Neuronal stem cell (in vitro differentiated cells): ENCODE results near the gene CSMD2.

Experiments used
- DNase-seq: peaks from one replicate; pipeline ENCODE4 v3.0.0-alpha.2; 2013; ENCODE audit warnings: low spot score
- H2AFZ ChIP-seq: one replicate; pipeline ENCODE4 v1.6.1; 2013; ENCODE audit warnings: mild to moderate bottlenecking, low read length, inconsistent platforms
- H2AK5ac ChIP-seq: 2 replicates; pipeline ENCODE4 v1.6.1; 2013; ENCODE audit warnings: low read depth, mild to moderate bottlenecking, inconsistent platforms, low read length, moderate library complexity, mixed read lengths
- H2BK120ac ChIP-seq: 2 replicates; pipeline ENCODE4 v1.6.1; 2013; ENCODE audit warnings: low read depth, mild to moderate bottlenecking, inconsistent platforms, low read length, moderate library complexity, mixed read lengths
- H2BK12ac ChIP-seq: one replicate; pipeline ENCODE4 v1.6.1; 2013; ENCODE audit warnings: low read length, inconsistent platforms
- H2BK15ac ChIP-seq: 2 replicates; pipeline ENCODE4 v1.6.1; 2013; ENCODE audit warnings: mild to moderate bottlenecking, low read length, inconsistent platforms, mixed read lengths
- H2BK5ac ChIP-seq: one replicate; pipeline ENCODE4 v1.6.1; 2013; ENCODE audit warnings: inconsistent platforms, mild to moderate bottlenecking, low read length, moderate library complexity
- H3K14ac ChIP-seq: one replicate; pipeline ENCODE4 v1.6.1; 2013; ENCODE audit warnings: low read length, inconsistent platforms
- H3K18ac ChIP-seq: 2 replicates; pipeline ENCODE4 v1.6.1; 2013; ENCODE audit warnings: low read length, inconsistent platforms
- H3K23ac ChIP-seq: 2 replicates; pipeline ENCODE4 v1.6.1; 2013; ENCODE audit warnings: low read depth, mild to moderate bottlenecking, mixed read lengths, low read length, inconsistent platforms; ENCODE audit not compliant: poor library complexity
- H3K27ac ChIP-seq: replicated peaks from 3 replicates; pipeline ENCODE4 v1.5.1; 2013; ENCODE audit warnings: low read length, inconsistent platforms
- H3K27me3 ChIP-seq, 3 experiments: 2 replicates each; pipeline ENCODE4 v1.6.1; 2013; ENCODE audit warnings: low read length in 3 of 3, mild to moderate bottlenecking in 2 of 3, inconsistent platforms in 1 of 3, low read depth in 1 of 3, mixed read lengths in 1 of 3, moderate library complexity in 1 of 3; ENCODE audit not compliant: control insufficient read depth in 3 of 3, insufficient read depth in 3 of 3
- H3K36me3 ChIP-seq, 2 donors: replicated peaks in 1 of 2; 2 replicates each; pipeline ENCODE4 v1.6.1; 2013; ENCODE audit warnings: low read length in 2 of 2; ENCODE audit not compliant: control insufficient read depth in 2 of 2, insufficient read depth in 2 of 2
- H3K4ac ChIP-seq: 2 replicates; pipeline ENCODE4 v1.6.1; 2013; ENCODE audit warnings: inconsistent platforms, mild to moderate bottlenecking, low read length, moderate library complexity
- H3K4me1 ChIP-seq, 2 donors: 1 replicate in 1 of 2; 2 replicates in 1 of 2; pipeline ENCODE4 v1.6.1; 2013; ENCODE audit warnings: low read length in 2 of 2, low read depth in 1 of 2; ENCODE audit not compliant: control insufficient read depth in 2 of 2, insufficient read depth in 1 of 2
- H3K4me2 ChIP-seq: one replicate; pipeline ENCODE4 v1.6.1; 2013; ENCODE audit warnings: mild to moderate bottlenecking, low read length, inconsistent platforms; ENCODE audit not compliant: insufficient read depth, poor library complexity, severe bottlenecking
- H3K4me3 ChIP-seq, 2 donors: 2 replicates each; pipeline ENCODE4 v1.5.1; 2013; ENCODE audit warnings: low read length in 2 of 2, mild to moderate bottlenecking in 2 of 2, inconsistent platforms in 1 of 2, moderate library complexity in 1 of 2
- H3K79me1 ChIP-seq: one replicate; pipeline ENCODE4 v1.6.1; 2013; ENCODE audit warnings: low read depth, mild to moderate bottlenecking, inconsistent platforms, low read length, moderate library complexity
- H3K9ac ChIP-seq: one replicate; pipeline ENCODE4 v1.6.1; 2013; ENCODE audit warnings: mild to moderate bottlenecking, low read depth, low read length, inconsistent platforms; ENCODE audit not compliant: poor library complexity
- H3K9me3 ChIP-seq, 2 donors: replicated peaks in 1 of 2; 2 replicates each; pipeline versions ENCODE3 to v1.6.1; 2013; ENCODE audit warnings: low read length in 2 of 2, mild to moderate bottlenecking in 2 of 2, inconsistent platforms in 1 of 2, low read depth in 1 of 2, mixed read lengths in 1 of 2, moderate library complexity in 1 of 2; ENCODE audit not compliant: control insufficient read depth in 2 of 2, insufficient read depth in 1 of 2
- H4K8ac ChIP-seq: one replicate; pipeline ENCODE4 v1.6.1; 2013; ENCODE audit warnings: low read depth, mild to moderate bottlenecking, inconsistent platforms, low read length, moderate library complexity
- H4K91ac ChIP-seq: one replicate; pipeline ENCODE4 v1.6.1; 2013; ENCODE audit warnings: low read length, low read depth, mild to moderate bottlenecking, inconsistent platforms; ENCODE audit not compliant: poor library complexity
- WGBS, 2 donors: extraction: QIAGEN DNeasy Blood & Tissue Kit; methylation state at CpG; one replicate each; pipeline ENCODE4 v1.1.7; 2013; ENCODE audit warnings: missing lambda C conversion rate in 2 of 2, mixed read lengths in 1 of 2; ENCODE audit not compliant: insufficient read length in 2 of 2, insufficient replicate concordance in 1 of 2; ENCODE audit errors: extremely low coverage in 2 of 2; 5-methylcytosine and 5-hydroxymethylcytosine counted together

CSMD2 gene

GRCh38 chr1:33960188-33960895 is 204.7 kb downstream of the CSMD2 start:
- DNase-seq: no peak
- Histone ChIP-seq H3K4me2 (no peak overlapping the region), H3K4me1 (no peaks in the 10 kb centered on the region), H3K27me3 (no peaks in the 10 kb centered on the region), H3K36me3 (no peaks in the 10 kb centered on the region), H3K4ac (no peak overlapping the region), H3K23ac (no peak overlapping the region), H2AFZ (no peak overlapping the region), H2BK5ac (no peak overlapping the region), H2BK15ac (no peak overlapping the region), H3K9me3 (no peaks in the 10 kb centered on the region), H3K27ac (no peak overlapping the region), H3K9ac (no peak overlapping the region), H3K79me1 (no peaks in the 10 kb centered on the region), H2AK5ac (no peak overlapping the region), H3K14ac (no peak overlapping the region), H4K8ac (no peak overlapping the region), H4K91ac (no peak overlapping the region), H2BK12ac (no peak overlapping the region), H3K18ac (no peak overlapping the region), H3K4me3 (no peak overlapping the region), H2BK120ac (no peak overlapping the region)
- no CpG with 5 or more reads among the region's 9 CpGs for WGBS, 2 donors

- Histone ChIP-seq H3K27ac (no peak overlapping the region), H3K4ac (no peak overlapping the region), H3K4me2 (no peak overlapping the region), H2BK12ac (no peak overlapping the region), H3K14ac (no peak overlapping the region), H3K27me3 (no peaks in the 10 kb centered on the region), H3K9me3 (no peaks in the 10 kb centered on the region), H2BK15ac (no peak overlapping the region), H3K79me1 (no peaks in the 10 kb centered on the region), H3K36me3 (no peaks in the 10 kb centered on the region), H3K4me1 (no peaks in the 10 kb centered on the region), H4K8ac (no peak overlapping the region), H2AFZ (no peak overlapping the region), H3K4me3 (no peak overlapping the region), H4K91ac (no peak overlapping the region), H2BK120ac (no peak overlapping the region), H3K9ac (no peak overlapping the region), H3K23ac (no peak overlapping the region), H2AK5ac (no peak overlapping the region), H3K18ac (no peak overlapping the region), H2BK5ac (no peak overlapping the region)
- no CpG with 5 or more reads among the region's 6 CpGs for WGBS, 2 donors
- DNase-seq: no peak
These were observed 207.2 kb downstream of the CSMD2 start for GRCh38 chr1:33957854-33958253.

GRCh38 chr1:33955096-33955495 is 209.9 kb downstream of the CSMD2 start:
- no peak overlapping the region for H2BK120ac ChIP-seq
- no peaks in the 10 kb centered on the region for H3K36me3 ChIP-seq
- no peak overlapping the region for H2BK15ac ChIP-seq
- H3K9me3 ChIP-seq: no peaks in the 10 kb centered on the region
- no peak overlapping the region for H4K8ac ChIP-seq
- no peak overlapping the region for H3K14ac ChIP-seq
- no peak overlapping the region for H3K4me2 ChIP-seq
- H3K79me1 ChIP-seq: no peaks in the 10 kb centered on the region
- no peaks in the 10 kb centered on the region for H3K27me3 ChIP-seq
- H2AK5ac ChIP-seq: no peak overlapping the region
- no peak overlapping the region for H3K4me3 ChIP-seq
- H3K4me1 ChIP-seq: no peaks in the 10 kb centered on the region
- no peak overlapping the region for H3K4ac ChIP-seq
- H3K9ac ChIP-seq: no peak overlapping the region
- H2BK12ac ChIP-seq: no peak overlapping the region
- no peak overlapping the region for H3K23ac ChIP-seq
- H2BK5ac ChIP-seq: no peak overlapping the region
- DNase-seq: no peak
- H3K27ac ChIP-seq: no peak overlapping the region
- no CpG with 5 or more reads among the region's 14 CpGs for WGBS, 2 donors
- no peak overlapping the region for H4K91ac ChIP-seq
- no peak overlapping the region for H2AFZ ChIP-seq
- H3K18ac ChIP-seq: no peak overlapping the region

- Histone ChIP-seq H3K4me1 (no peaks in the 10 kb centered on the region), H3K79me1 (no peaks in the 10 kb centered on the region), H3K4me3 (no peak overlapping the region), H3K9me3 (no peaks in the 10 kb centered on the region), H3K23ac (no peak overlapping the region), H3K18ac (no peak overlapping the region), H3K9ac (no peak overlapping the region), H2BK12ac (no peak overlapping the region), H2BK120ac (no peak overlapping the region), H3K36me3 (no peaks in the 10 kb centered on the region), H2AK5ac (no peak overlapping the region), H2BK15ac (no peak overlapping the region), H3K27ac (no peak overlapping the region), H2BK5ac (no peak overlapping the region), H4K91ac (no peak overlapping the region), H4K8ac (peak overlapping the region; percentile 52), H3K27me3 (no peaks in the 10 kb centered on the region), H3K14ac (no peak overlapping the region), H2AFZ (no peak overlapping the region), H3K4ac (no peak overlapping the region), H3K4me2 (no peak overlapping the region)
- no peak for DNase-seq
- WGBS, 2 donors: no CpG with 5 or more reads among the region's 2 CpGs
These were observed 215.5 kb downstream of the CSMD2 start for GRCh38 chr1:33949570-33949969.
